Measurements from ENCODE around the gene FGD2.

GRCh38 chr6:36964349-36964748, 41.1 kb upstream of the FGD2 start:
- TF ChIP-seq POLR2A (IDR thresholded peaks at IDR 0.05), result no peak
- TF ChIP-seq CTCF (IDR thresholded peaks at IDR 0.05), result no peak

All from lower leg skin (tissue), 3 donors.